ENCODE data around the gene FOXE1. TPM values are rescaled to one million over a fixed set of nuclear protein-coding genes. Genes with fewer than 3 reads are reported as not detected.

FOXE1 gene
- polyA plus RNA-seq (ENCODE audit: insufficient read length): not detected

DNA sequence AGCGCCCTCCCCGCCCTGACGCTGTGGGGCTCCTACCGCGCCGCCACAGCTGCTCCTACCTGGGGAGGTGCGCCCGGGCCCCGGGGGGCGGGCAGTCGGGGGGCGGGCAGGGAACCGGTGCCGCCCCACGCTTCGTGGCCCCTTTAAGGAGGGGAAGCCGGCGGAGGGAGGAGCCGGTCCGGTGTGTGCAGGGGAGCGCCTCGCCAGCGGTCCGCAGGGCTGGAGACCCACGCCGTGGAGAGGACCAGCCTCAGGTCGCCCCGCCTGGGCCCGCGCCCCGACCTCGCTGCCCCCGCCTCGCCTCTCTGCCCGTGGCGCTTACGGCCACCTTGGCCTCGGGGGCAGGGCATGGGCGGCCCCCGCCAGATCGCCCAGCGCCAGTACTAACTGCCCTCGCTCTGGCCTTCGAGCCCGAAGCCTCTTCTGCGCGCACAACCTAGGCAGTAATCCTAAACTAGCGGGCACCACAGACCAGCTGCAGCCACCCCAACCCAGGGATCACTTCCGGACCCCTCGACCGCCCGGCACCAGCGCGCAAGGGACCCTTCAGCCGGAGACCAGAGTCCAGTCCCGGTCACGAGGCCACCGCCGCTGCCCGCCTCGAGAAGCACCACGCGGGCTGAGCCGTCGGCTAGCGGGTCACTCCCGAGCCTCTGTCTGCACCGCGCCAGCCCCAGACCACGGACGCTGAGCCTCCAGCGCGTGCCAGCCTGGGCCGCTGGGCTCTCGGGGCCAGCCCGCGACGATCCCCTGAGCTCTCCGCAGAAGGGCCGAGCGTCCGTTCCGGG lies at the start of gene FOXE1:
FOXE1 (plus strand) TSS at position 171 of the 788 bp plus-strand sequence. CDS start 689 bp downstream, outside the sequence.
- no peak for DNase-seq

DNA sequence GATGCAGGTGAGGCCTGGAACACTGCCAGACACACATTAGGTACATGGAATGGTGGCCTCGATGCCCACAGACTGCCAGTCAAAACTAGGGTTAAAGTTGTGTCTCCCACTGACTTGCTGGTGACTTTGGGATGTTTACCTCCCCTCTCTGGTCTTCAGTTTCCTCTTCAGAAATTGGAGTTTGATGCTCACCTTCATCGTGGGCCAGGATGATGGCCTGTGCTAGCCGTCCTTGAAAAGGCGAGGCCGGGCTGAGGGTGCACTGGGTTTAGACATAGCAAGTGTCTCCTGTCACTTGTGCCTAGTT lies 49.0 kb upstream of the FOXE1 start:
- no peak for DNase-seq

DNA sequence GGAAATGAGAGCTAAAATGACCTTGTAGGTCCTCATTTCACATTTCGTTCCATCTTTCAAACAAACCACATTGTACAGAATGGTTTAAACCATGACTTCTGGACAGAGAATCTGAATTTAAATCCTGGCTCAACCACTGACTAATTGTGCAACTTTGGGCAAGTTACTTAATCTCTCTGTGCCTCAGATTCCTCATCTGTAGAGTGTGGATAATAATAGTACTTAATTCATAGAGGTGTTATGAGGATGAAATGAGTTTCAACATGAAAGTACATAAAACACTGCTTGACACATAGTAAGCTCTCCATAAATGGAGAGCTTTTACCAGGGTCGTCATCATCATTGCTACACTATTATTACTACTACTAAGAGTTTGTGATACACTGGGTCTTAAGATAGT lies 46.3 kb upstream of the FOXE1 start:
- DNase-seq: no peak

DNA sequence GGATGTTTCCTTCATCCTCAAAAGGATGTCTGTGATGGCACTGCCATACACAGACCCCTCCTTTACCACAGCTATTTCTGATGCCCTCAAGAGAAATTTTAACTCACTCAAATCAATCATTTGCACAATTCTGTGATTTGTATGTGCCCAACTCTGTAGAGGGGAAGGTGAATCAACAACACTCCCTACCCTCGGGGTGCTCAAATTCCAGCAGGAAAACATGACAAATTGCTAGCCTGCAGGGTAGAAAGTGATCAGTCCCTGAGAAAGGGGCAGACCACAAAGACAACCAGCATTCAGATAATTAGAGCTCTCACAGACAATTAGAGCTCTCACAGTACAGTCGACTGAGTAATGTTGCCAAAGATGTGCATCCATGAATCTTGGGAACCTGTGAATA lies 45.3 kb upstream of the FOXE1 start:
- no peak for DNase-seq

DNA sequence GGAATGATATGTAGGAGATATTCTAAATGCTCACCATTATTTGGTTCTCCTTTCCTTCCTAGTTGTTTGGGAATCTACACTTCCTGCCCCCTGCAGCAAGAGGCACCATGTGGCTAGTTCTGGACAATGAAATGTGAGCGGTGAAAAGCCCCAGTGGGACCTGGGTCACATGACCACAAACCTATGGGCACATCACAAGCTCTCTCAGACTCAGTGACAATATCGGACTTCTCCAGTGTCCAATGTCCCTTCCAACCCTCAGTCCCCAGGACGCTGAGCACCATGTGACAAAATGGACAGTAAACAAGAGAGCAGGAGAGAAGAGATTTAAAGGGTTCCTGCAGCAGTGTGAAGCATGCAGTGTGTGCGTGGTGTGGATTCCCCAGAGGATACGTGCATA lies 44.6 kb upstream of the FOXE1 start:
- DNase-seq: no peak

DNA sequence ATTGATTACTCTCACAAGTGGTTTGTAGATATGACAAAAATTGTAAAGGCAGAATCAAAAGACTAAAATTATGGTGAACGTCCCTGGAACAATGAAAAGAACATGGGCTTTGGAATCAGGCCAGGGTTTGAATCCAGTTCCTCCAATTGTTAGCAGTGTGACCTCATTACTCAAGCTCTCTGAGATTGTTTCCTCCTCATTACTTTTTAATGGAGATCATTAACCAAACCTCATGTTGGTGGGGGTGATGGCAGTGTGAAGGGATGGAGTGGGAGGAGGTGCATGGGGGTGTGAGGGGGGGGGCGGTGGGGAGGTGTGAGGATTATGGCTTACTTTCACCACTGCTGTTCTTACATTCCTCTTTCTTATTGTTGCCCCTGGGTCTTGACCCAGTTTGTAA lies 44.1 kb upstream of the FOXE1 start:
- DNase-seq: no peak

DNA sequence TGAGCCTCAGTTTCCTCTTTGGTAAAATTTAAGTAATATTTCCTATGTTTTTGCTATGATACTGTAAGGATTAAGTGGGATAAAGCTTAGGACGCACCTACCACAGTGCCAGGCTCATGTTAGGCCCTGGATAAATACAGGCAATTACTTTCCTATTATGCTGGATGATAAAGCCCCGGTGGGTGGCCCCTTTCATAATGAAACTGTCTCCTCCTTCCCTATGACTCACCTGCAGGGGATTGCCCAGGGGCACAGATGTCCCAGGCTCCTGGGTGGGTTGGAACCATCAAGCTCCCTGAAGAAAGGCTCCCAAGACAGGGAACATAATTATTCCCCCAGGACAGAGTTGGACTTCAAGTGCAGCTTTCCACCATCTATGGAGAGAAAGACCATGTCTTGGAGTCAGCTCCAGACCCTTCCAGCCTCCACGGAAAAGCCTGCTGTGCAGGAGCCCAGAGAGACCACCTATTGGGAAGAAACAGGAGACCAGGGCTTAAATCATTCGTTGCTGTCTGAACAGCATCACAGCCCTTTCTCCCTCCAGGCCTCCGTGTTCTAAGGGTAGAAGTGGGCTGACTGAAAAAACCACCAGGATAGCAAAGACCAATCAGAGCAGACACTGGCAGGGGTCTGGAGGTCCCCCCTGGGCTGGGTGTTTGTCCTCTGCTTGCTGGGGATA lies 43.2 kb upstream of the FOXE1 start:
- no peak for DNase-seq

DNA sequence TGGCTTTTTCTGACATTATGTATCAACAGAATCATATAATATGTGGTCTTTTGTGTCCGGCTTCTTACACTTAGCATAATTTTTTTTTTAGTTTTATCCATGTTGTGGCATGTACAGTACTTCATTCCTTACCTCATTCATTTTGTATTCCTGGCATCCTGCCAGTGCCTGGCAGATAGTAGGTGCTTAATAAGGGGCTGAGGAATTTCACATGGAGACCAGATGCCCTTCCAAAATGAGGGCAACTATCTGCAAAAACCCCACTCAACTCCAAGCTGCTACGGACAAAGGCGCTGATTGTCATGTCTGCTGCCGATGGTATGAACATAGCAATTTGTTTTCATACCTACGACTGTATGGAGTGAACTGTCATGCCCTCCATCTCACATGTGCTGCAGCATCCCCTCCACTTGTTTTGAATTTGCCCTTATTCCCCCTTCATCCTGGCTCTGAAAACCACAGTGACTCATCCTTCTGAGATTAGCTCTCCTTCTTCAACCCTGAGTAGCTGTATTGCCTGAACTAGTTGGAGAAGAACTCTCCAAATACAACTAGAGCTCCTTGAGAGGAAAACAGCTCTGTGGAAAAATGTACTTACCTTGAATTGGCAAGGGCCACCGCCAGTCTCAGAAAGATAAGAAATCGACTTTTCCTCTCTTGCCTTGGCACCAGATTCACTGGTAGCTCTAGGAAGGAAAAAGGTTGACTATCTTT lies 41.3 kb upstream of the FOXE1 start:
- DNase-seq: no peak

DNA sequence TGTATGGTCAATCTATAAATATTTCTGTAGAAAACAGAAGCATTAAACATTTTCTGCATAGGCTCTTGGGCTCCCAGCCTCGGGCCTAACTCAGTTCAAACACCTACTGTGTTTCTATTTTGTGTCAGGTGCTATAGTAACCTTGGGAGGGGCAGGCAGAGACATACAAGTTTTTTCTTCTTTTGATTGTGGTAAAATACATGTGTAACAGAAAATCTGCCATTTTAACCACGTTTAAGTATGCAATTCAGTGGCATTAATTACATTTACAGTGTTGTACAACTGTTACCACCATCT lies 40.8 kb upstream of the FOXE1 start:
- no peak for DNase-seq

DNA sequence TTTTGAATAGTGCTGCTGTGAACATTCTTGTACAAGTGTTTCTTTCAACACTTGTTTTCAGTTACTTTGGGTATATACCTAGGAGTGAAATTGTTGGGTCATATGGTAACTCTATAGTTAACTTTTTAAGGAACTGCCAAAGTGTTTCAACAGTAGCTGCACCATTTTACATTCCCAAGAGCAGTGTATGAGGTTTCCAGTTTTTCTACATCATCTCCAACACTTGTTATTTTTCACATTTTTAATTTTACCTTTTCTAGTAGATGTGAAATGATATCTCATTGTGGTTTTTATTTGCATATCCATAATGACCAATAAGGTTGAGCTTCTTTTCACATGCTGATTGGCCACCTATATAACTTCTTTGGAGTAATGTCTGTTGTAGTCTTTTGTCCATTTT lies 40.0 kb upstream of the FOXE1 start:
- DNase-seq: no peak

DNA sequence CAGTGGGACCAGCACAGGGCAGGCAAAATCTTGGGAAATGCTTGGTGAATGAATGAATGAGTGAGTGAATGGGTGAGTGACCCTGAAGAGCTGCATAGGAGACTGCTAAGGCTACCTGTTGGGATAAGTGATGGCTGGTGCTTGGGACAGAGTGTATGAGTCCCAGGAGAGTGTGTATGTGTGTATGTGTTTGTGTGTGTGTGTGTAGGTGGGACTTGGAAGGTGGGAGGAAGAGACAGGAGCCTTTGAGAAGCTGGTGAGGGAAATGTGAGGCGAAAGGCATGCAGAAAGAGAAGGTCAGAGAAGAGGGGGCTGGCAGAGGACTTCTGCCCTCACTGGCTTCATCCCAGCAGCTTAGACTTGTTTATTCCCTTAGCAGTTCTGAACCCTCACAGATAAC lies 33.3 kb upstream of the FOXE1 start:
- no peak for DNase-seq

DNA sequence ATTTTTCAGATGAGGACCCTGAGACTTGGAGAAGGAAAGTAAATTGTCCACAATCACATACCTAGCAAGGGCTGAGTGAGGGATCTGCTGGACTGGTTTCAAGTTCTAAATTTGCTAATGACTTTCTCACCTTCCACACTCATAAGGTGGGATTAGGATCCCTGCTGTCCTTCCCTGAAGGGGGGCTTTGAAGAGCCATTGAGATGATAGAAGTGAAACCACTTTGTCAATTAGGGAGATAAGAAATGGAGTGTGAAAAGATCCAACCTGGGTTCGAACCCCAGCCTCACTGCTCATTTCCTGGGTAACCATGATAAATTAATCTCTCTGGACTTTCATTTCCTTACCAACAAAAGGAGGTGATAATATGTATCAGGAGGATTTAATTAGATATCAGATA lies 32.7 kb upstream of the FOXE1 start:
- no peak for DNase-seq

DNA sequence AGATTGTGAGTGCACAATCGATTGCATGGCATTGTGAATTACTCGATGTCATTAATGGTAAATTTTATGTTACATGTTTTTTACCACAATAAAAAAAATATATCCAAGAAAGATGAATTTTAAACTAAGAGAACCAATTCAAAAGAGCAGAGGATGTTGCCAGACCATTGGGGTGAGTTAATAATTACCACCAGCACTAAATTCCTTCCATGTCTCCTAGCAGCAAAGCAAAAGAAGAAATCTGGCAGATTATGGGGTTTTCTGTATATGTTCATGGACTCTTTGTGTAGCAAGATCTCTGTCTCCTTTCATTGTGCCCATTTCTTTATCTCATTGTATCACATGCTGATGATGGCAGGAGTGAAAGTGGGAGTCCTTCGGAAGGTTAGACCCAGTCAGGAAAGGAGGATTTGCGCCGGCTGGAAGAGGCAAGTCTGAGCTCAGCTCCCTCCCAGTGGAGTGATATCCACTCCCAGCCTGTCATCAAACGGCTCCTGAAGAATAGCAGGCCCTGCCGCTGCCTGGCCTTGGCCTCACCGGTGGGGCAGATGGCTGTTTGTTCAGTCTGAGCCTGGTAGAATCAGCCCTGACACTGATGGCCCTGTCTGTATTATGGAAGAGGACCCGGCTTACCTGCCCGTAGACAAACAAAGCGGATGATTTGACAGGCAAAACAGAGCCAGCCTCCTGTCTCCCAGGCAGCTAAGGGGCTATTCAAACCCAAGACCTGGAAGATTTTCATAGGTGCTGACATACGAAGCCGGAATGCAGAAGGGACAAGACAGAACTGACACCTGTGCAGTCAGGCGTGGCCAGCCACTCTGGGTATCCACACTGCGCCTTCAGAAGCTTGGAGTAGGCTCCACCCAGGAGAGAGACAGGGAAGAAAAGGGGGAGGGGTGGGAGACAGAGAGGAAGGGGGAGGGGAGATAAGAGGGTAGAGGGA lies 21.9 kb upstream of the FOXE1 start:
- no peak for DNase-seq

DNA sequence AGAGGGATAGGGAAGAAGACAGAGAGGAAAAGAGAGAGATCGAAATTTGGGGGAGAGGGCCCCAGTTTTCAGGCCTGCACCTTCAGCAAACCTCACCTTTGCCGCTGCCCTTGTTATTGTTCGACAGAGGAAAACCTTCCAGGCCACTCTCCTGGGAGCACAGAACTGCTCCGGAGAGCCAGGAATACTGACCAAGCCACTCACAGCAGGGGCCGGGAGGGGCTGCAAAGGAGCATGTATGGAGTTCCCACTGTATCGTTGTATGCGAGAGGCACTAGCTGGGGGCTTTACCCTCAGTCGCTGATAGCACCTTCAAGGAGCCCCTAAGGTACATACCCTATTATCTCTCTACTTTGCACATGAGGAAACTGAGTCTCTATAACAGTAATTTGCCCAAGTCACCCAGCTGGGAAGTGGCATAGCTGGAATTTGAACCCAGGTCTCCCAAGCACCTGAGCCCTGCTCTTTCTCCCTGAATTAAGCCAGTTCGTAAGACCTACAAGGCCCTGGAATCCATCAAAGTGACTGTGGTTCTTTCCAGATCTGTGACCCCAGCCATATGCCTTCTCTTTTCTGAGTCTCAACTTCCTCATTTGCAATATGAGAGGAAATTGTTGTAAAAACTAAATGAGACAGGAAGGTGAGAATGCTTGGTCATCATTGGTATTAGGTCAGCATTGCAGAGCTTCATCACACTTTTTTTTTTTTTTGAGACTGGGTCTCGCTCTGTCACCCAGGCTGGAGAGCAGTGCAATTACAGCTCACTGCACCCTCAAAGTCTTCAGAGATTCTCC lies 21.0 kb upstream of the FOXE1 start:
- DNase-seq: no peak

DNA sequence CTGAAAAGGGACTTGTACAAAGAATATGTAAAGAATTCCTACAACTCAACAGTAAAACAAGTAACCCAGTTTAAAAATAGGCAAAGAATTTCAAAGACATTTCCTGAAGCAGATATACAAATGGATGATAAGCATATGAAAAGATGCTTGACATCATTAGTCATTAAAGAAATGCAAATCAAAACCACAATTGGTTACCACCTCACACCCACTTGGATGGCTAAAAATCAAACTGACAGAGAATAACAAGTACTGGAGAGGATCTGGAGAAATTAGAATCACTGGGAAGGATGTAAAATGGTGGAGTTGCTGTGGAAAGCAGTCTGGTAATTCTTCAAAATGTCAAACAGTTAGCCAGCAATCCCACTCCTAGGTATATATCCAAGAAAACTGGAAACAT lies 12.5 kb upstream of the FOXE1 start:
- DNase-seq: no peak

DNA sequence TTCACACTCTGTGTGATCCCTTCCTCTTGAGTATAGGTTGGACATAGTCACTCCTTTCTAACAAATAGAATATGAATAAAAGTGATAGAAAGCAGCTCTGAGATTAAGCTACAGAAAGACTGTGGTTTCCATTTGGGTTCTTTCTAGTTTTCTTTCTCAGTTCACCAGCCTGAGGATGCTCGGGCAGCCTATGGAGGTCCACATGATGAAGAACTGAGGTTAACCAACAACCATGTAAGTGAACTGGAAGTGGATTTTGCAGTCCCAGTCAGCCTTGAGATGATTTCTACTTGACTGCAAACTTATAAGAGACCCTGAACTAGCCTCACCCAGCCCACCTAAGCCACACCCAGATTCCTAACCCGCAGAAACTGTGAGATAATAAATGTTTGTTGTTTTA lies 10.1 kb upstream of the FOXE1 start:
- no peak for DNase-seq

DNA sequence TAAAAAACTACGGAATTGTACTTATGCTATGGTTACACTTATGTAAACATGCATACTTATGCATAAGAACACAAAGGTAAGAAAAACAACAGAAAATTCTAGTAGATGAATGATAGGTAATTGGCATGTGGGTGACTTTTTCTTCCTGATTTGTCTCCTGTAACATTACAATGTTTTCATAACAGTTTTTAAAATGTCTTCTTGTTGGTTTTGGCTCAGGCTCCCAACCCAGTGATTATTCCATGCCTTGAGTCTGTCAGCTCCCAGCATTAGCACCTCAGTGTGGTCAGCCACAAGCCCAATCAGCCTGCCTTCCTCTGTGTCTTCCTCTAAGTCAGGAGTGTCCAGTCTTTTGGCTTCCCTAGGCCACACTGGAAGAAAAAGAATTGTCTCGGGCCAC lies 7.9 kb upstream of the FOXE1 start:
- no peak for DNase-seq

DNA sequence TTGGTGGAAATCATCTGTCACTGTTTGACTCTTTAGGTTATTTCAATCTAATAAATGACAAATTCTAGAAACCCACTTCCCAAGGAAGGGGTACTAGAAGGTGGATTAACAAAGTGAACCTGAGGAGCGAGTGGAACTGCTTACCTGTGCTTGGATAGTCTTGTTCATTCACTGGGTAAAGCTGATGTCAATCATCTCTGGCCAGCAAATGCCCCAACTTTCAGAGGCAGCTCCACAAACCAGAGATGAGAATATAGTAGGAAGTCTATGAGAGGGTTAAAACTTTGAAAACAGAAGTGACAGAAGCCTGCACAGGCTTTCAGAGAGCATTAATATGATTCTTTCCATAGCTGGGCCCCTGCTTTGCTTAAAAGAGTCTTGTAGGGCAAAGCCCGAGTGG lies 7.3 kb upstream of the FOXE1 start:
- no peak for DNase-seq

DNA sequence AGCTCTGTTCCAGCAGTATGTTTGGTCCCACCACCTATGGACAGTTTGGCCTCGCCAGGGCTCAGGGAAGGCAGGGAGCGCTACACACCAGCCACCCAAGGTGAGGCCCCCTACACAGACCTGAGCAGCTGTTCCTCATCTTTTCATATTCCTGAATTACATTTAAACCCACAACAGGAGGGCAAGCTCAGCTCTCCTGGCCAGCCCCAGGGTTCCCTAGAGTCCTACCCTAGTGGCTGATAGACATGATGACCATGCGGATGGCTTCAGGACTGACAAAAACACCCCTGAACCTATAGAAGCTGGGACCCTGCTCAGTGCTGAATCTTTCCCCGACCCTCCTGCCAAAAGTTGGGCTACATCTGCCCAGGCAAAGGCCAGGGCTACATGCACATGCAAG lies 6.7 kb upstream of the FOXE1 start:
- no peak for DNase-seq

DNA sequence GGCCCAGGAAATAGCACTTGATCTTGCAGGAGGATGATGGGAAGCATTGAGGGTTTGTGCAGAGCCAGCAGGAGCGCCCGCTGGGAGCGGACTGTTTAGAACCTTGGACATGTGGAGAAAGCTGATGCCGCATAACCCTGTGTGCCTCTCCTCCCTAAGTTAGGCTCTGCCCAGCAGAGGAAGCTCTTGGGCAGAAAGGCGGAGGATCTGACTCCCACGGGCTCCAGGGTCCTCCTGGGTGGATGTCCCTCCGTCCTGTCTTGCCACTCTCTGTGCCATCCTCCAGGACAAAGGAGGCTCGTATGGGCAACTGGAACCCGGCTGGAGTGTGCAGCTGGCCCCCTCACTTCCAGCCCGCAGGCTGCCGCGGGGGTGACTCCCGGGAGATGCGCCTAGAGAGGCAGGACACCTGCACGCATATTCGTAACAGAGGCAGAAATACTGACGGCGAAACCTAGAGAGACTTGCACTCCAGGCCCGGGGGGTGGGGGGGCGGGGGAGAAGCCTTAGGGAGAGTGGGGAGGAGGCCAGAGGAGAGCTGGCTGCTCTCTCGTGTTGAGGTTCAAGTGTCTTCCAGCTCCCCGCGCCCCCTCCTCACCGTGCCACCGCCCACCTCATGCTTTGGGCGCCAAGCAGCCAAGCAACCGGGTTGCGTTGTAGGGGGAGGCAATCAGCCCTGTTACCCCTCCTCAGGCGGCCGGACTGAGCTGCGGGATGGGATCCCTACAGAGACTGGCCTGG lies 5.4 kb upstream of the FOXE1 start:
- no peak for DNase-seq

DNA sequence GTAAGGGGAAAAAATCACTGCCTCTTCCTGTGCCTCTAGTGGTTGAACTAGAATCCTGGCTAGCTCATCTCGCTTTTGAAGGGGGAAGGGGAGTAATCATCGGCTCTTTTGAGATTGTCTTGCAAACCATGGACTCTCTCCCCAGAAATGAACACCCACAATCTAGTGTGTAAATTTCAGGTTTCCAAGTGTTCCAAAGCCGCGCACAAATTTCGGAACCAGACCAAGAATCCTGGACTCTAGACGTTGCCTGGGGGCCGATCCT lies 4.9 kb upstream of the FOXE1 start:
- no peak for DNase-seq
